ENCODE results near the gene UBE3B.

UBE3B gene

DNA sequence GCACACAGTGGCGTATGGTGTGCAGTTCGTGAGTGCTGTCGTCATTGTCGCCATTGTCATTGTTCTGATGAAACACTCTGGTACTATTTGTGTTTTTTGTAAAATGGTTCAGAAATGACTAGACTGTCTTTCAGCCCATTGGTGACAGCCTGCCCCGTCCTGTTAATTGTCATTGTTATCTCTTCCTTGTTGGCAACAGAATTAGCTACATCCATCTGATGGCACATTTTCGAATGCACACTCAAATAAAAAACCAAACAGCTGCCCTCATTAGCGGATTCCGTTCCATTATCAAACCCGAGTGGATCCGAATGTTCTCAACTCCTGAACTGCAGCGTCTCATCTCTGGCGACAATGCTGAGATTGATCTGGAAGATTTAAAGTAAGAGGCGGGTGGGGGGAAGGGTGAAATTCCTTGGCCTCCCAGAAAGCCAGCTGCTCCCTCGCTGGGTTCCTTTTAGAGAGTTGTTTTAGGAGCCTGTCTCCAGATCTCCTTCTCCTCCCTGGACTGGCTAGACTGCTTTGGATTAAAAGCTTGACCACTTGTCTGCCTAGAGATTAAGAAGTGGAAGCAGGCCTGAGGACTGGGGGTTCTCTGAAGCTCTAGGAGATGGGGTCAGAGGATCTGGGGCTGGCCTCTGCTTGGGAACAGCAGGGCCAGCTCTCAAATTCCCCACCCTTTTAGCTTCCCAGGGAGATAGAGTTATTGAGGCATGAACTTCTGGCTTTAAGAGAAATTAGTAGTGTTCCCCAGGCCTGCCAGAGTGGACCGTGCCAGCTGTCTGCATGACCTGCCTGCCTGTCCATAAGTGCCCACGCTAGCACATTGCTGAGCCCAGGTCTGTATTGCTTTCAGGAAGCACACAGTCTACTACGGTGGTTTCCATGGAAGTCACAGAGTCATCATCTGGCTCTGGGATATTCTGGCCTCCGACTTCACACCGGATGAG, 52.5 kb downstream of the UBE3B start:
- DNase-seq (ENCODE audit: insufficient read length) (no peak), FAIRE-seq (peak; percentile 30)
- TF ChIP-seq POLR2AphosphoS5 (IDR thresholded peaks at IDR 0.05; ENCODE audit: low read depth, low read length), result no peak
- TF ChIP-seq TAF1 (IDR thresholded peaks at IDR 0.05; ENCODE audit: borderline replicate concordance, low read depth, low read length), result no peak
- TF ChIP-seq POLR2A (IDR thresholded peaks at IDR 0.05; ENCODE audit: low read depth, low read length), result no peak

DNA sequence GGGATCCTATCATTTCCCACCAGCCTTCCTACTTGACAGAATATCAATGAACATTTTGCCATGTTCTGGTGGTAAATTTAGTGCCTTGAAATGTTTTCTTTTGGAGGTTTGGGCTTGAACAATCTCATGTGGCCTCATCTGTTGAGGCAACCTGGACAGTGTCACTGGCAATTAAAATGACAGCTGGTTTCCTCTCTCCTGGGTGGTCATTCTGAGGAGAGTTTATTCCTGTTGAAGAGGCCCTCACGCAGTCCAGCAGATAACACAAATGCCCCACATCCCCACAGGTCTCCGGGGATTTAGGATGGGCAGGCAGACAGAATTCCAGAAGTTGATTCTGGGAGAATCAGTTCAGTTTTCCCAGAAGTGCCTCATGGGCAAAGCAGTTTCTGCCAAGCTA, 54.0 kb downstream of the UBE3B start:
- FAIRE-seq (no peak), DNase-seq (ENCODE audit: insufficient read length) (no peak)
- TF ChIP-seq TAF1 (IDR thresholded peaks at IDR 0.05; ENCODE audit: borderline replicate concordance, low read depth, low read length) (no peak), POLR2AphosphoS5 (IDR thresholded peaks at IDR 0.05; ENCODE audit: low read depth, low read length) (no peak), POLR2A (IDR thresholded peaks at IDR 0.05; ENCODE audit: low read depth, low read length) (no peak)

DNA sequence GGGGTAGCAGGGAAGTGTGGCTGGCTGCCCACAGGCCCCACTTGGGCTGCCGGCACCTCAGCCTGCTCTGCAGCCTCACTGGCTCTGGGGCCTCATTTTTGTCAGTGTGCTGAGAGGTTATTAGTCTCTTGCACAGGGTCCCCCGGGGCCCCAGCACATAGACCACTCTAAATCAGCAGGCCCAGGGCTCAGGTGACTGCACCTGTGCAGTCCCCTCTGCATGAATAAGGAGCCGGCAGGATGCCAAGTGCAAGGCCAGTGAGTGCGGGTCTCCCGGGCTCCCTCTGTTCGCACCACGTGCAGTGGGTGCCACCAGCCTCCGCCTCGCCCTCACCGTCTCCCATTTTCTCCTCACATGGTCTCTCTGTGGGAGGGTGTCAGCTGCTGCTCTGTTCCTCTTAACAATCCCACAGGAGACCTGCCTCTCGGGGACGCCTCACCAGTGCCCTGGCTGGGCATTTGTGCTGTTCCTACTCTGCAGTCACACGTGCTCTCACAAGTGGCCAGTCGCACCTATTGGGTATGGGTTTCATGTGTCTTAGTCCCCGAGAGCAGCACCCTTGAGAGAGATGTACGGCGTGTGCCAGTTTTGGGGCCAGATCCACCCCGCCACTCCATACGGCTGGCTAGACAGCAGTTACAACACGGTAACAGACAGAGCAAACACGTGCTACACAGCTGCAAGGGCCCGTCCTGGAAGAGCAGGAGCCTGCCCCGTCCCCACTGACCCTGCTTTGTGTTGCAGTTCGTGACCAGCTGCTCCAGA, 55.5 kb downstream of the UBE3B start:
- TF ChIP-seq TAF1 (IDR thresholded peaks at IDR 0.05; ENCODE audit: borderline replicate concordance, low read depth, low read length) (no peak), POLR2A (IDR thresholded peaks at IDR 0.05; ENCODE audit: low read depth, low read length) (no peak), POLR2AphosphoS5 (IDR thresholded peaks at IDR 0.05; ENCODE audit: low read depth, low read length) (no peak)
- FAIRE-seq (no peak), DNase-seq (ENCODE audit: insufficient read length) (no peak)

DNA sequence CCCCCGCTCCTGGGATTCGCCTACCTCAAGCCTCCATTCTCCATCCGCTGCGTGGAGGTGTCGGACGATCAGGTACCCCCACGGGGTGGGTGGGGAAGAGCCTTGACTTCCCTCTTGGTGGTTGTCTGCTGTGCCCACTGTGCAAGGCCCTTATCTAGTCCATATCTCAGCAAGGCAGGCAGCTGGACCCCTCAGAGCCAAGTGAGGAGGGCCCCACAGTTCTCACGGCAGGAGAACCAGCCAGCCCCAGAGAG, 56.0 kb downstream of the UBE3B start:
- DNase-seq (ENCODE audit: insufficient read length) (no peak), FAIRE-seq (no peak)
- TF ChIP-seq POLR2A (IDR thresholded peaks at IDR 0.05; ENCODE audit: low read depth, low read length) (no peak), POLR2AphosphoS5 (IDR thresholded peaks at IDR 0.05; ENCODE audit: low read depth, low read length) (no peak), TAF1 (IDR thresholded peaks at IDR 0.05; ENCODE audit: borderline replicate concordance, low read depth, low read length) (no peak)

DNA sequence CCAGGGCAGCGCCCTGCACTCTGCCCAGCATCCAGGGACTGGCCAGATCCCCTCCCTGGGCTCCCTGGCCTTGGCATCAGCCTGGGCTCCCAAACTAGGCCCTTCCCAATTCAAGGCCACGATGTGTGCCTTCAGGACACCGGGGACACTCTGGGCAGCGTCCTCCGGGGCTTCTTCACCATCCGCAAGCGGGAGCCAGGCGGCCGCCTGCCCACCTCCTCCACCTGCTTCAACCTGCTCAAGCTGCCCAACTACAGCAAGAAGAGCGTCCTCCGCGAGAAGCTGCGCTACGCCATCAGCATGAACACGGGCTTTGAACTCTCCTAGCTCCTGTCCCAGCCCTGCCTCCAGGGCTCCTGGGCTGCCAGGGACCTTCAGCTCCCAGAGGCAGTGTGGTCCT, 57.0 kb downstream of the UBE3B start:
- FAIRE-seq, result no peak
- TF ChIP-seq POLR2AphosphoS5 (IDR thresholded peaks at IDR 0.05; ENCODE audit: low read depth, low read length), result no peak
- DNase-seq (ENCODE audit: insufficient read length), result no peak

DNA sequence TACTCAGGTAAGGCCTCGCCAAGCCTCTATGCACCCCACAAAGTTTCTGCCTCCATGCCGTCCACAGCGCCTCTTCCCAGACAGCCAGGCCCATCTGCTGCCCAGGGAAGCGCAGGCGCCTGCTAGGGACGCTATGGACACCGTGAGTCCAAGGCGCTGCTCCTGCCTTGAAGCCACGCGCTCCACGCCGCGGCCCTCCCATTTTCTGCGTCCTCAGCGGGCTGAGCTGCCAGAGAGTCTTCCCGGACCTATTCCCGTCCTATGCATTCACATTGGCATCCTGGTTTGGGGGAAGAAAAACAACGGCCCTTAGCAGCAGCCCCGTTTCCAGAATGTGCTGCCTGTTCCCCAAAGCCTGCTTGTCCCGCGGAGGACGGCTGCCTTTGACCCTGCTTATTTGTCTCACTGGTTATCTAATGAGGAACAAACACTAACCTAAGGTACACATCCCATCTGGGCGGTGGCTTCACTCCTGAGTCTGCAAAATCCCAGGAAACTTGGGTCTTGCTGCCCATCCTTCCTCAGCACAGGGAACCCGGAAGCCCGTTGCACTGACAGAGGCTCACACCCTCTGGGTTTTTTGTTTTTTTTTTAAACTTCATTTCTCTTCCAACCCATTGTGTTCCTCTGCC, 57.9 kb downstream of the UBE3B start:
- TF ChIP-seq POLR2AphosphoS5 (IDR thresholded peaks at IDR 0.05; ENCODE audit: low read depth, low read length) (no peak), TAF1 (IDR thresholded peaks at IDR 0.05; ENCODE audit: borderline replicate concordance, low read depth, low read length) (no peak), POLR2A (IDR thresholded peaks at IDR 0.05; ENCODE audit: low read depth, low read length) (no peak)
- DNase-seq (ENCODE audit: insufficient read length) (no peak), FAIRE-seq (no peak)

DNA sequence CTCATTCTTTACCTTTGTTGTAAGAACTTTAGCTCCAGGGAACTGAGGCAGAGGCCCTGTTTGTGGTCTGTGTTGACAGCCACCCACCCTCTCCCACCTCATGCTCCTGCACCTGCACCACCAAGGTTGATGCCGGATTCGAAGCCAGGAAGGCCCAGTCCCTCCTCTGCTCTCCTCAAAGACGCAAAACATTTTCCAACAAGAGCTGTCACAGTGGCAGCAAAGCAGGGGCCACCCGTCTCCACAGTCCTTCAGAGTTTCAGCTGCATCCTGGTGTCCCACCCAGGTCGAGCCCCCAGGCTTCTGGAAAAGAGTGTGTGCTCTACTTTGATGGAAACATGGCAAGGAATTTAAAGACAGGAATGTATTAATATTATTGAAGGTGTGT, 58.4 kb downstream of the UBE3B start:
- no peak for TF ChIP-seq POLR2AphosphoS5 (IDR thresholded peaks at IDR 0.05; ENCODE audit: low read depth, low read length)
- no peak for TF ChIP-seq POLR2A (IDR thresholded peaks at IDR 0.05; ENCODE audit: low read depth, low read length)
- no peak for TF ChIP-seq TAF1 (IDR thresholded peaks at IDR 0.05; ENCODE audit: borderline replicate concordance, low read depth, low read length)
- DNase-seq (ENCODE audit: insufficient read length) (no peak), FAIRE-seq (no peak)

DNA sequence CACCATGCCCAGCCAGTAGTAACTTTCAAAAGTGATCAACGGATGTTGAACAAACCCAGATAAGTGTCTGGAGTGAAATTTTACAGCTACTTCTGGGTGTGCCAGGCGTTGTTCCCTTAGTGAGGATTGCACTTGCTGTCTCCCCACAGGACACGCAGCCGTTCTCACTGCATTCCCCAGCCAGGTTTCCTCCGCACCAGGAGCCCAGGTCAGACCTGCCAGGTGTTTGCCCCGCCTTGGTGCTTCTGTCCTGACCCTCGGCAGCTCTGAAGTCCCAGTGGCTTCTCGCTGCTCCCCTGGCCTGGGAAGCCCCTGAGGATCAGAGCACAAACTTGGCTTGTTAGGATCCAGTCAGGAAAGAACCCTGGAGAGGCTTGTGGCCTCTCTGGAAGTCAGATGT, 59.7 kb downstream of the UBE3B start:
- no peak for DNase-seq (ENCODE audit: insufficient read length)
- no peak for TF ChIP-seq TAF1 (IDR thresholded peaks at IDR 0.05; ENCODE audit: borderline replicate concordance, low read depth, low read length)
- TF ChIP-seq POLR2A (IDR thresholded peaks at IDR 0.05; ENCODE audit: low read depth, low read length), result no peak
- TF ChIP-seq POLR2AphosphoS5 (IDR thresholded peaks at IDR 0.05; ENCODE audit: low read depth, low read length), result no peak
- FAIRE-seq, result no peak

DNA sequence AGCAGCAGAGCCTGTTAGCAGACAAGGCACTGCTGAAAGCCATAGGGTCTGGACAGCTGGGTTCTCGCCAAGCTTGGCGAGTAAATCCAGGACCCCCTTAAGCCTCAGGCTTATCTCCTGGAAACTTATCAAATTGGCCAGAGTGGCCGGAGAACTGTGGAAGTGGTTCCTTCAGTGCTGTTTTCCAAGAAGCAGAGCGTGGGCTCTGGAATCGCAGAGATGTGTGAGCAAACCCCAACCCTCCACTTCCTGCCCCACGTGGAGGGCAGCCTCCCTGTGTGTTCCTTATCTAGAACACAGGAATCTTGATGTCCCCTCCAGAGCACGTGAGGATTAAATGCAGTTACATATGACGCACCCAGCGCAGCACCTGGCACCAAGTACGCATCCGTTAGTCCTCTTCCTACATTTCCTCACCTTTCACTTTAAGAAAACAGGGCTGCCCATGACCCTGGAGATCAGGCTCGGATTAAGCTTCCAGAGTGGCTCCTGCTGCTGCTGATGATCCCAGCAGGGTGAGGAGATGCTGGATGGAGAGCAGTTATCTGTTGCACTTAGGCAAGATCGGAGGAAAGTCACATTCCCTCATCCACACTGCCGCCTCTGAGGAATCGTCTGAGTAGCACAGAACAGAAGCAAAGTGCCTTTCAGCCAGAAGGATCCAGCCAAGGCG, 60.9 kb downstream of the UBE3B start:
- DNase-seq (ENCODE audit: insufficient read length) (no peak), FAIRE-seq (no peak)
- no peak for TF ChIP-seq POLR2AphosphoS5 (IDR thresholded peaks at IDR 0.05; ENCODE audit: low read depth, low read length)
- TF ChIP-seq TAF1 (IDR thresholded peaks at IDR 0.05; ENCODE audit: borderline replicate concordance, low read depth, low read length), result no peak
- TF ChIP-seq POLR2A (IDR thresholded peaks at IDR 0.05; ENCODE audit: low read depth, low read length), result no peak

DNA sequence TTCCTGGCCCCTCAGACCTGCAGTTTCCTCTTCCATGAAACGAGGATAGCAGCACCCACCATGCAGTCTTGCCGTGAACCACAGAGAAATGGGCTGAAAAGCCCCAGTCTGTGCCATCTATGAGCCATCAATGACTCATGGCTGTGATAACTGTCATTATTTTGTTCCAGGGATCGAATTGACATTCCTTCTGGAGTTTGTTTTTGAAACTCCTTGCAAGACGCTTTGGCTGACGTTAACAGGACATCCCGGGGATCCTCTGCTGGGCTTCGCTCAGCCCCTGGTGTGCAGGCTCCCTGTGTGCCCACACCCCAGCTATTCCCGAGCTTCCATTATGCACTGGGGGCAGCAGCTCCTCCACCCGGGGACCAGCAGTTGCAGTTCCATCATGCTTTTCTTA, 62.1 kb downstream of the UBE3B start:
- no peak for DNase-seq (ENCODE audit: insufficient read length)

More for the DNA sequence above, 62.1 kb downstream of the UBE3B start:
- no peak for TF ChIP-seq TAF1 (IDR thresholded peaks at IDR 0.05; ENCODE audit: borderline replicate concordance, low read depth, low read length)
- no peak for TF ChIP-seq POLR2AphosphoS5 (IDR thresholded peaks at IDR 0.05; ENCODE audit: low read depth, low read length)
- no peak for TF ChIP-seq POLR2A (IDR thresholded peaks at IDR 0.05; ENCODE audit: low read depth, low read length)
- no peak for FAIRE-seq
